K562 (cell line): Measurements from ENCODE around the gene NME9. TPM values are rescaled to one million over a fixed set of nuclear protein-coding genes. Genes with fewer than 3 reads are reported as not detected.
A peak's percentile ranks its signal among the peaks of the same experiment; 100 is the strongest.

Experiments
- CEBPZ ChIP-seq: fragments of 150-350 bp; IDR thresholded peaks from 2 replicates; pipeline ENCODE4 v1.6.1; 2014; ENCODE audit warnings: low read depth, mild to moderate bottlenecking, low read length, borderline replicate concordance
- CREM ChIP-seq: IDR thresholded peaks from 2 replicates; pipeline ENCODE4 v1.6.1; 2014; ENCODE audit warnings: antibody characterized with exemption, low read depth
- L3MBTL2 ChIP-seq: fragments of 450-650 bp; IDR thresholded peaks from 2 replicates; pipeline ENCODE4 v1.6.1; 2016; ENCODE audit warnings: mild to moderate bottlenecking, moderate library complexity
- MAZ ChIP-seq, 2 experiments: fragments of 450-650 bp in 1 of 2; sonication (generic) in 1 of 2; formaldehyde crosslinking; IDR thresholded peaks in 1 of 2; conservative IDR thresholded peaks in 1 of 2; 2 replicates each; pipeline versions ENCODE4 v1.4.0 to v1.5.0; 2020; ENCODE audit warnings: mild to moderate bottlenecking in 1 of 2, missing genetic modification reagents in 1 of 2
- SPI1 ChIP-seq: IDR thresholded peaks from 2 replicates; pipeline ENCODE4 v1.6.1; 2011; ENCODE audit warnings: low read depth, low read length, control low read depth, borderline replicate concordance
- ZBTB7A ChIP-seq: IDR thresholded peaks from 2 replicates; pipeline ENCODE4 v1.6.1; 2011; ENCODE audit warnings: low read depth, mild to moderate bottlenecking, low read length, moderate library complexity, borderline replicate concordance; ENCODE audit not compliant: control insufficient read depth
- ZNF121 ChIP-seq: sonication (generic); formaldehyde crosslinking; conservative IDR thresholded peaks from 2 replicates; pipeline ENCODE4 v1.8.0; 2022; ENCODE audit warnings: missing genetic modification reagents
- ZNF217 ChIP-seq: sonication (generic); formaldehyde crosslinking; IDR thresholded peaks from 2 replicates; pipeline ENCODE4 v1.8.0; 2022; ENCODE audit warnings: mild to moderate bottlenecking, missing genetic modification reagents
- polyA plus RNA-seq, 8 experiments: library from polyadenylated mRNA; depleted of rRNA in 4 of 8; stranded (reverse) in 5 of 8; unstranded in 3 of 8; fragments of >200 nt; fragmentation: Nextera tagmentation in 2 of 8; fragmentation: Illumina TruSeq in 1 of 8; extraction: Ambion mirVana in 2 of 8; extraction: Trizol in 1 of 8; gene quantifications; 2 replicates each; pipeline versions ENCODE4 v1.2.1 to v1.2.3, GENCODE V29; 2011 to 2014; ENCODE audit warnings: inconsistent platforms in 1 of 8, missing spikeins in 1 of 8
- total RNA-seq, 7 experiments: library from RNA; depleted of rRNA in 6 of 7; stranded (reverse); fragments of >200 nt in 6 of 7; fragmentation: Illumina TruSeq in 2 of 7; extraction: Trizol in 2 of 7; gene quantifications; 2 replicates each; pipeline versions ENCODE4 v1.2.1 to v1.2.3, GENCODE V29; 2011 to 2021; ENCODE audit warnings: low replicate concordance in 1 of 7
- TF ChIP-seq, protein P1 (sequence below), 2 experiments: IDR thresholded peaks; 2 replicates each; pipeline ENCODE4 v1.6.1; 2012; ENCODE audit warnings: improper control_type of control experiment in 2 of 2, low read depth in 2 of 2, low read length in 2 of 2, borderline replicate concordance in 1 of 2
- TF ChIP-seq, protein P2 (sequence below), 2 experiments: fragments of 450-650 bp in 1 of 2; sonication (generic) in 1 of 2; formaldehyde crosslinking; conservative IDR thresholded peaks; 2 replicates each; pipeline versions ENCODE4 v1.4.0 to v1.8.1; 2020 to 2022; ENCODE audit warnings: mild to moderate bottlenecking in 1 of 2, missing genetic modification reagents in 1 of 2

NME9 gene
- total and polyA plus RNA-seq, 9 of the 15 experiments (the other 6 are each of a cell fraction or from before 2014, with no cell fraction given): 0.05 to 0.15 (median 0.13) TPM; not detected in 6

- no peak for TF ChIP-seq CEBPZ
- peak in 1 of 2 experiments; percentile 21; a peak in 2 of 4 replicates for TF ChIP-seq MAZ (CRISPR knock-in tag; conservative IDR thresholded peaks at IDR 0.05 in 1 of 2, IDR thresholded peaks at IDR 0.05 in 1 of 2)
- TF ChIP-seq CREM: peak; percentile 36
- no peak; the same call in 1 of the 2 replicates for TF ChIP-seq ZBTB7A
- no peak for TF ChIP-seq ZNF217
- no peak for TF ChIP-seq SPI1
- TF ChIP-seq ZNF121 (CRISPR knock-in tag): no peak
- TF ChIP-seq, protein P1, sequence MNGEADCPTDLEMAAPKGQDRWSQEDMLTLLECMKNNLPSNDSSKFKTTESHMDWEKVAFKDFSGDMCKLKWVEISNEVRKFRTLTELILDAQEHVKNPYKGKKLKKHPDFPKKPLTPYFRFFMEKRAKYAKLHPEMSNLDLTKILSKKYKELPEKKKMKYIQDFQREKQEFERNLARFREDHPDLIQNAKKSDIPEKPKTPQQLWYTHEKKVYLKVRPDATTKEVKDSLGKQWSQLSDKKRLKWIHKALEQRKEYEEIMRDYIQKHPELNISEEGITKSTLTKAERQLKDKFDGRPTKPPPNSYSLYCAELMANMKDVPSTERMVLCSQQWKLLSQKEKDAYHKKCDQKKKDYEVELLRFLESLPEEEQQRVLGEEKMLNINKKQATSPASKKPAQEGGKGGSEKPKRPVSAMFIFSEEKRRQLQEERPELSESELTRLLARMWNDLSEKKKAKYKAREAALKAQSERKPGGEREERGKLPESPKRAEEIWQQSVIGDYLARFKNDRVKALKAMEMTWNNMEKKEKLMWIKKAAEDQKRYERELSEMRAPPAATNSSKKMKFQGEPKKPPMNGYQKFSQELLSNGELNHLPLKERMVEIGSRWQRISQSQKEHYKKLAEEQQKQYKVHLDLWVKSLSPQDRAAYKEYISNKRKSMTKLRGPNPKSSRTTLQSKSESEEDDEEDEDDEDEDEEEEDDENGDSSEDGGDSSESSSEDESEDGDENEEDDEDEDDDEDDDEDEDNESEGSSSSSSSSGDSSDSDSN (IDR thresholded peaks at IDR 0.05; ENCODE audit: borderline replicate concordance in 1 of 2, low read depth in 2 of 2, low read length in 2 of 2): no peak
- TF ChIP-seq, protein P2, sequence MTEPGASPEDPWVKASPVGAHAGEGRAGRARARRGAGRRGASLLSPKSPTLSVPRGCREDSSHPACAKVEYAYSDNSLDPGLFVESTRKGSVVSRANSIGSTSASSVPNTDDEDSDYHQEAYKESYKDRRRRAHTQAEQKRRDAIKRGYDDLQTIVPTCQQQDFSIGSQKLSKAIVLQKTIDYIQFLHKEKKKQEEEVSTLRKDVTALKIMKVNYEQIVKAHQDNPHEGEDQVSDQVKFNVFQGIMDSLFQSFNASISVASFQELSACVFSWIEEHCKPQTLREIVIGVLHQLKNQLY (CRISPR knock-in tag; conservative IDR thresholded peaks at IDR 0.05): no peak
- peak; percentile 62 for TF ChIP-seq L3MBTL2
These were observed at the start of gene NME9 (continued) for GRCh38 chr3:138329127-138329983.
